Measurements from ENCODE around the gene ATL1. TPM values are rescaled to one million over a fixed set of nuclear protein-coding genes. Genes with fewer than 3 reads are reported as not detected.
"Not testable (repeated sequence)": the region's sequence is repeated elsewhere in the genome, so short reads cannot be mapped to it uniquely, and the experiment has no call there.

The ATL1 gene
- total RNA-seq, 1 donor from 2014 or later, result 1.5 TPM

GRCh38 chr14:50624447-50624846, 64.5 kb downstream of the ATL1 start:
- intact Hi-C loops (cut with DNase I), result no loop called here
- no peak for DNase-seq (ENCODE audit: low spot score)

GRCh38 chr14:50624947-50625346, 65.0 kb downstream of the ATL1 start:
- intact Hi-C loops (cut with DNase I); DNase-seq (ENCODE audit: low spot score): not testable (repeated sequence)

- intact Hi-C loops (cut with DNase I), result no loop called here
- DNase-seq (ENCODE audit: low spot score), result no peak
These were observed 71.5 kb downstream of the ATL1 start for GRCh38 chr14:50631408-50631821.

- intact Hi-C loops (cut with DNase I), result no loop called here
- no peak for DNase-seq (ENCODE audit: low spot score)
These were observed 74.0 kb downstream of the ATL1 start for GRCh38 chr14:50633954-50634353.

GRCh38 chr14:50635141-50635540, 75.2 kb downstream of the ATL1 start:
- intact Hi-C loops (cut with DNase I), result no loop called here
- DNase-seq (ENCODE audit: low spot score), result no peak

- intact Hi-C loops (cut with DNase I), result no loop called here
- no peak for DNase-seq (ENCODE audit: low spot score)
These were observed 87.3 kb downstream of the ATL1 start for GRCh38 chr14:50647282-50647681.

GRCh38 chr14:50647753-50648152, 87.8 kb downstream of the ATL1 start:
- DNase-seq (ENCODE audit: low spot score), result no peak
- intact Hi-C loops (cut with DNase I), result no loop called here

GRCh38 chr14:50649691-50650090, 89.7 kb downstream of the ATL1 start:
- DNase-seq (ENCODE audit: low spot score), result no peak
- intact Hi-C loops (cut with DNase I), result no loop called here

GRCh38 chr14:50656776-50657175, 96.8 kb downstream of the ATL1 start:
- no peak for DNase-seq (ENCODE audit: low spot score)

GRCh38 chr14:50657753-50658152, 97.8 kb downstream of the ATL1 start:
- no peak for DNase-seq (ENCODE audit: low spot score)
- intact Hi-C loops (cut with DNase I), result no loop called here

More at GRCh38 chr14:50656776-50657175, 96.8 kb downstream of the ATL1 start:
- intact Hi-C loops (cut with DNase I), result no loop called here

- intact Hi-C loops (cut with DNase I), result no loop called here
- DNase-seq (ENCODE audit: low spot score), result no peak
These were observed 98.3 kb downstream of the ATL1 start for GRCh38 chr14:50658203-50658602.

GRCh38 chr14:50659327-50659974, 99.5 kb downstream of the ATL1 start:
- no peak for DNase-seq (ENCODE audit: low spot score)
- intact Hi-C loops (cut with DNase I), result no loop called here

- DNase-seq (ENCODE audit: low spot score); intact Hi-C loops (cut with DNase I): not testable (repeated sequence)
These were observed 104.6 kb downstream of the ATL1 start for GRCh38 chr14:50664579-50664978.

- DNase-seq (ENCODE audit: low spot score); intact Hi-C loops (cut with DNase I): not testable (repeated sequence)
These were observed 105.4 kb downstream of the ATL1 start for GRCh38 chr14:50665300-50665699.

GRCh38 chr14:50666772-50667683, 107.1 kb downstream of the ATL1 start:
- intact Hi-C loops (cut with DNase I), result no loop called here
- no peak for DNase-seq (ENCODE audit: low spot score)

- intact Hi-C loops (cut with DNase I), result no loop called here
- no peak for DNase-seq (ENCODE audit: low spot score)
These were observed 107.7 kb downstream of the ATL1 start for GRCh38 chr14:50667684-50667995.

GRCh38 chr14:50667996-50668825, 108.3 kb downstream of the ATL1 start, which contains the start of gene SAV1:
TSS of gene SAV1 (minus strand) at chr14:50668306. CDS start at chr14:50667967, 339 bp downstream.
- intact Hi-C loops (cut with DNase I), result no loop called here
- peak; percentile 92 for DNase-seq (ENCODE audit: low spot score)

- DNase-seq (ENCODE audit: low spot score), result no peak
- intact Hi-C loops (cut with DNase I), result no loop called here
These were observed 108.8 kb downstream of the ATL1 start for GRCh38 chr14:50668826-50669143.

- DNase-seq (ENCODE audit: low spot score), result no peak
- intact Hi-C loops (cut with DNase I), result no loop called here
These were observed 109.6 kb downstream of the ATL1 start for GRCh38 chr14:50669441-50669986.

Data from cardiac septum (tissue), 1 donor.